ENCODE results near the gene TAS2R60. TPM values are rescaled to one million over a fixed set of nuclear protein-coding genes. Genes with fewer than 3 reads are reported as not detected.
A peak's percentile ranks its signal among the peaks of the same experiment; 100 is the strongest.

The TAS2R60 gene
- polyA plus RNA-seq, 1 experiment: not detected

DNA sequence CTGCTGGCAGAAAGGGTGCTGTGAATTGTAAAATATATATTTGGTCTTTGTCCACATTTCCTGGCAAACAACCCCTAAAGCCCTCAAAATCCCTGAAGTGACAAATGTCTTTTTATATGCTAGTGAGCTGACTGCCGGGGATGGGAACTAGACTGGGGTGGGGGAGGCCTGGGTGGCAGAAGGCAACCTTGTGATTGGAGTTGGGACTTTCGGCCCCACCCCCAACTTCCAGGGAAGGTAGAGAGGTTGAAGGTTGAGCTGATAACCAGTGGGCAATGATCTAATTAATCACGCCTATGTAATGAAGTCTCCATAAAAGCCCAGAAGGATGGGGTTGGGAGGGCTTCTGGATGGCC lies 37.3 kb upstream of the TAS2R60 start:
- H3K27me3 ChIP-seq (ENCODE audit: control insufficient read depth, insufficient read depth, low read length): peaks cover 19% of the 10 kb centered on the region
- H3K9me3 ChIP-seq (ENCODE audit: control insufficient read depth, insufficient read depth, low read length): no peaks in the 10 kb centered on the region; the same call in 1 of the 2 replicates
- POLR2A ChIA-PET: interaction anchor here (3.7 kb wide), 1 partner anchor 12 kb away, joined by 43 read pairs; no protein-coding TSS in a partner anchor
- CTCF ChIA-PET: interaction anchor here (1.0 to 7.9 kb wide), 5 partner anchors 10 to 191 kb away, joined by 5 to 56 read pairs (median 23); no protein-coding TSS in a partner anchor
- no peak overlapping the region for H3K27ac ChIP-seq (ENCODE audit: low read depth, low read length)
- H3K4me3 ChIP-seq (ENCODE audit: low read depth, low read length): no peak overlapping the region
- TF ChIP-seq, protein P1, sequence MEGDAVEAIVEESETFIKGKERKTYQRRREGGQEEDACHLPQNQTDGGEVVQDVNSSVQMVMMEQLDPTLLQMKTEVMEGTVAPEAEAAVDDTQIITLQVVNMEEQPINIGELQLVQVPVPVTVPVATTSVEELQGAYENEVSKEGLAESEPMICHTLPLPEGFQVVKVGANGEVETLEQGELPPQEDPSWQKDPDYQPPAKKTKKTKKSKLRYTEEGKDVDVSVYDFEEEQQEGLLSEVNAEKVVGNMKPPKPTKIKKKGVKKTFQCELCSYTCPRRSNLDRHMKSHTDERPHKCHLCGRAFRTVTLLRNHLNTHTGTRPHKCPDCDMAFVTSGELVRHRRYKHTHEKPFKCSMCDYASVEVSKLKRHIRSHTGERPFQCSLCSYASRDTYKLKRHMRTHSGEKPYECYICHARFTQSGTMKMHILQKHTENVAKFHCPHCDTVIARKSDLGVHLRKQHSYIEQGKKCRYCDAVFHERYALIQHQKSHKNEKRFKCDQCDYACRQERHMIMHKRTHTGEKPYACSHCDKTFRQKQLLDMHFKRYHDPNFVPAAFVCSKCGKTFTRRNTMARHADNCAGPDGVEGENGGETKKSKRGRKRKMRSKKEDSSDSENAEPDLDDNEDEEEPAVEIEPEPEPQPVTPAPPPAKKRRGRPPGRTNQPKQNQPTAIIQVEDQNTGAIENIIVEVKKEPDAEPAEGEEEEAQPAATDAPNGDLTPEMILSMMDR (IDR thresholded peaks at IDR 0.05; ENCODE audit: low read depth, low read length): no peak
- DNase-seq (ENCODE audit: low read depth, low spot score): no peak

DNA sequence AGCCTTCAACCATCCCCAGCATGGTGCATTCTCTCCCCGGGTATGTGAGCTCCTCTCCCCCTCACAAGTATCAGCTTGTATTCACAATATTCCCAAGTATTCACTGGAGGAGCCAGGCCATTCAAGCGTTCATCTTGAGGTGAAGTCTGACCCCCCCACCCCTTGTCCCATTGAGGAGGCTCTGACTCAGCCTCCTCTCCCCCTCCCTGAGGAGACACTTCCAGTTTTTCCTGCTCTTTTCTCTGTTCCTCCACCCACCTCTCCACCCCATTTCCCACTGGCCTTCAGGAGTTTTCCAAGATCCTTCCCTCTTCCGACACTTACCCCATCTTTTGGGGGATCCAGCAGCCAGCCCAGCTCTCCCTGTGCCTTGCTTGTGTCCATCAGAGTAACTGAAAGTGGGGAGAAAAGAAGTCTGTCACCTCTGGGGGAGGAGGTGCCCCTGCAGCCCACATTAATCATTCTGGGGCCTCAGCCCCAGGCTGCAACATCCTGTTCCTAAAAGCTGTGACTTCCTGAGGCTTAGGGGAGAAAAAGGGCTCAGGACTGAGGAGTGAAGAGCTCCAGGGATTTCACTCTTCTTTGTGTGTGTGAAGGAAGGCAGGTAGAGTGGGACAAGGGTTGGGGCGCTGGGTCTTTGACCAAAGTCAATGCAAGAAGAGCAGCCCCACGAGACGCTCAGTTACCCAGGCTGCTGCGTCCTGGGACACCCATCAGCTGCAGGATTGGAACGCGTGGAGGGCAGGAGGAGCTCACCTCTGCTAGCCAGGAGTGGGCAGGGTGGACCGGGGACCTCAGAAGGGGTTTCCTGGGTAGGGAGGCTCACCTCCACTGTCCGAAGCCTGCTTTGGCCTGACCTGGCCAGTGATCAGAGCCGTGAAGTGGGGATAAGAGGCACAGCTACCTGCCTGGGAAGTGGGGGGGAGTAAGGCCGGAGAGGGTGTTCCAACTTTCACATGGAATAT lies 35.7 kb upstream of the TAS2R60 start:
- ChIA-PET CTCF (interaction anchor here (0.8 to 7.9 kb wide), 4 partner anchors 9 to 192 kb away, joined by 3 to 56 read pairs (median 28); no protein-coding TSS in a partner anchor), POLR2A (interaction anchor here (0.6 to 3.7 kb wide), 2 partner anchors 13 to 107 kb away, joined by 3 to 43 read pairs; no protein-coding TSS in a partner anchor)

DNA sequence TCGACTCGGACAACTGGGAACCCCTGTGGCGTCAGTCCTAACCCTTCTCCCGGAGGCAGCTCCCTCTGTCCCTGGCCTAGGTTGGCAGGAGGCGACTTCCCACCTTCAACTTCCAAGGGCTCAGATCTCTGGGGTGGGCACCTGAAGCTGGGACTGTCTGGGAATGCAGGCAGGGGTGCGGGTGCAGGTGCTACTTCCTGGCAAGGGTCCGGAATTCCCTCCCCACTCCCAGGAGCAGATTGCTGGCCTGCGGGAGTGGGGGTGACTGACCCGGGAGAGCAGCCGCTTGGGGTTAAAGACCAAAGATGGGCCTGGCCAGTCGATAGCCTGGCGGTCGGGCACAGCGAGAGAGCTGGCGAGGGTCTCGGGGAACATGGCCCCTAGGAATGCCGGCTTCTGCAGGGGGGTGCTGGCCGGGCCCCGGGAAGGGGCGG lies 35.0 kb upstream of the TAS2R60 start:
- H3K27ac ChIP-seq (ENCODE audit: low read depth, low read length): no peak overlapping the region
- DNase-seq (ENCODE audit: low read depth, low spot score): no peak
- CTCF ChIA-PET: interaction anchor here (0.6 to 7.9 kb wide), 4 partner anchors 8 to 1130 kb away, joined by 3 to 56 read pairs (median 16); no protein-coding TSS in a partner anchor
- TF ChIP-seq, protein P1 (IDR thresholded peaks at IDR 0.05; ENCODE audit: low read depth, low read length): no peak
- no peaks in the 10 kb centered on the region for H3K9me3 ChIP-seq (ENCODE audit: control insufficient read depth, insufficient read depth, low read length)
- POLR2A ChIA-PET: interaction anchor here (0.6 kb wide), 1 partner anchor 107 kb away, joined by 3 read pairs; no protein-coding TSS in a partner anchor
- no peak overlapping the region for H3K4me3 ChIP-seq (ENCODE audit: low read depth, low read length)
- H3K27me3 ChIP-seq (ENCODE audit: control insufficient read depth, insufficient read depth, low read length): peaks cover 13% of the 10 kb centered on the region

More for the DNA sequence above, 35.7 kb upstream of the TAS2R60 start:
- DNase-seq (ENCODE audit: low read depth, low spot score): no peak
- TF ChIP-seq, protein P1 (IDR thresholded peaks at IDR 0.05; ENCODE audit: low read depth, low read length): no peak
- Histone ChIP-seq H3K9me3 (ENCODE audit: control insufficient read depth, insufficient read depth, low read length) (no peaks in the 10 kb centered on the region), H3K4me3 (ENCODE audit: low read depth, low read length) (no peak overlapping the region), H3K27ac (ENCODE audit: low read depth, low read length) (no peak overlapping the region), H3K27me3 (ENCODE audit: control insufficient read depth, insufficient read depth, low read length) (peaks cover 13% of the 10 kb centered on the region)

DNA sequence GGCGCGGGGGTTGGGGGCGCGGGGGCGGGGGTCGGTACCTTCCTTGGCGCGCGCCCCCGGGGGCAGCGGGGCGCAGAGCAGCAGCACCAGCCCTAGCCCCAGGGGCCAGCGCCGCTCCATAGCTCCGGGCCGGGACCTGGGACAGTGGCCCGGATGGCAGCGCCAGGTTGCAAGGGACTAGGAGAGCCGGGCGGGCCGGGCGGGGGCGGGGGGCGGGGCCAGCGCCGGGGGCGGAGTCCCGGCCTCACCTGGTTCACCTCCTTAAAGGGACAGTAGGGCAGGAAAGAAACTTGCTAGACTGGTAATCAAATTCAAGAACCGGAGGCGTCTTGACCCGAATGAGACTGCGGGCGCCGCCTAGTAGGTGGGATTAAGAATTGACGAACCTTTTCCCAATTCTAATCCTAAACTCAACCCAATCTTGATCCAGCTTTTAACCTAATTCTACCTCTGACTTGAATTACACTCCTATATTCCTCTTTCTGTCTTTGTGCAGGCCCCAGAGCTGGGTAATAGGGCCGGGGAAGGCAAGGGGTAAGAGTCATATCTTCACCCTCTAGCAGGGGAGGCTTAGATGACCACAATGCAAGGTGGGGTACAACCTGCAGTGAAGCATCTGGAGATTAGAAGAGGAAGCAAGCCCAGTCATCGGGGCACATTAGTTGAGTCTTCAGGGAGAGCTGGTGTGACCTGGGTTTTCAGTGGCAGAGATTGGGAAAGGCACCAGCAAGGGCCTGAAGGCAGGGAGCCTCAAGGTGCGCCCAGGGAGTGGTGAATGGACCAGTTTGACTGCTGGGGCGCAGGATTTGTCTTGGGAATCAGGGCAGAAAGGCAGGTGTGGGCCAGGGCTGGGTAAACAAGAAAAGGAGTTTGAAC lies 34.3 kb upstream of the TAS2R60 start, which contains the start of gene EPHA1:
Gene EPHA1 (minus strand): TSS at position 171 of the 876 bp plus-strand sequence. CDS start 51 bp downstream, at position 120.
- ChIA-PET POLR2A (no interaction called here), CTCF (interaction anchor here (0.6 to 7.9 kb wide), 3 partner anchors 7 to 1131 kb away, joined by 3 to 56 read pairs (median 8); no protein-coding TSS in a partner anchor)
- no peak within 1 kb of the TSS for H3K4me3 ChIP-seq (ENCODE audit: low read depth, low read length)
- H3K9me3 ChIP-seq (ENCODE audit: control insufficient read depth, insufficient read depth, low read length): no peaks in the 10 kb centered on the region
- H3K27ac ChIP-seq (ENCODE audit: low read depth, low read length): no peak within 1 kb of the TSS
- no peak for DNase-seq (ENCODE audit: low read depth, low spot score)
- peaks cover 13% of the 10 kb centered on the region for H3K27me3 ChIP-seq (ENCODE audit: control insufficient read depth, insufficient read depth, low read length)
- TF ChIP-seq, protein P1 (IDR thresholded peaks at IDR 0.05; ENCODE audit: low read depth, low read length): peak; percentile 25

Data from AG04450 (cell line).